Measurements from ENCODE around the gene IMMP2L.

The IMMP2L gene

DNA sequence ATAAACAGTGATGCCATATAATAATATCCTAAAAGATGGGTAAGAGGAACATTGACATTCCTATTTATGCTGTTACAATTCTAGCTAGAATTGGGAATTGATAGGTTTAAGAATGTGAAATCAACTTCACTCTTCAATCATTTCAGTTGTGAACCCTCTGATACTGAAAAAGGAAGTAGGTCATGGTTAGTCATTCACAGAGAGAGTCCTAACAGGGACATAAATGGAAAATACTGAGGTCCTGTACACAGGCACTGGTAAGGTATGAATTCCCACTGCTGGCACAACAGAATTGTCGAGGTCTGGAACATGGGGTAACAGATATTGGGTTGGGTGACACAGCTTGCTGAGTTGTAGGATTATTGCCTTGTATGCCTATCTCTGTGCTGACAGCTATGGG is 760.8 kb downstream of the IMMP2L start:
- TF ChIP-seq, protein P1, sequence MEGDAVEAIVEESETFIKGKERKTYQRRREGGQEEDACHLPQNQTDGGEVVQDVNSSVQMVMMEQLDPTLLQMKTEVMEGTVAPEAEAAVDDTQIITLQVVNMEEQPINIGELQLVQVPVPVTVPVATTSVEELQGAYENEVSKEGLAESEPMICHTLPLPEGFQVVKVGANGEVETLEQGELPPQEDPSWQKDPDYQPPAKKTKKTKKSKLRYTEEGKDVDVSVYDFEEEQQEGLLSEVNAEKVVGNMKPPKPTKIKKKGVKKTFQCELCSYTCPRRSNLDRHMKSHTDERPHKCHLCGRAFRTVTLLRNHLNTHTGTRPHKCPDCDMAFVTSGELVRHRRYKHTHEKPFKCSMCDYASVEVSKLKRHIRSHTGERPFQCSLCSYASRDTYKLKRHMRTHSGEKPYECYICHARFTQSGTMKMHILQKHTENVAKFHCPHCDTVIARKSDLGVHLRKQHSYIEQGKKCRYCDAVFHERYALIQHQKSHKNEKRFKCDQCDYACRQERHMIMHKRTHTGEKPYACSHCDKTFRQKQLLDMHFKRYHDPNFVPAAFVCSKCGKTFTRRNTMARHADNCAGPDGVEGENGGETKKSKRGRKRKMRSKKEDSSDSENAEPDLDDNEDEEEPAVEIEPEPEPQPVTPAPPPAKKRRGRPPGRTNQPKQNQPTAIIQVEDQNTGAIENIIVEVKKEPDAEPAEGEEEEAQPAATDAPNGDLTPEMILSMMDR (IDR thresholded peaks at IDR 0.05; ENCODE audit: low read depth, low read length), result no peak
- DNase-seq (ENCODE audit: extremely low read depth, low read depth), result no peak

- DNase-seq (ENCODE audit: extremely low read depth, low read depth), result no peak
- TF ChIP-seq, protein P1 (IDR thresholded peaks at IDR 0.05; ENCODE audit: low read depth, low read length), result no peak
Measured at GRCh38 chr7:110800984-110801383, 761.3 kb downstream of the IMMP2L start.

DNA sequence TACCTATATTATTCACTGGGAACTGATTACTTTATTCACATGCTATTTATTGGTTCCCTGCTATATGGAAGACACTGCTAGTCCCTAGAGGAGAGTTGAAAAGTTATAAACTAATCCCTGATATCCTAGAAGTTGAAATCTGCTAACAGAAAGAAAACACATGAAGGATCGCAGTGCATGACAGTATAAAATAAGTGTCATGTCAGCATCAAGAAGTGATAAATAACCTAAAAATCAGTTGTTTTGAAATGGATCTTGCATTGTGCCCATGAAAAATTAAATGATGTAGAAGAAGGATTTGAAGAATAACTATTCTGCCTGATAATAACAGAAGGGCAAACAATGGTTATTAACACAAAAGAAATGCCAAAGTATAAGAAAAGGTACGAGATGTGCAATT is 764.6 kb downstream of the IMMP2L start:
- DNase-seq (ENCODE audit: extremely low read depth, low read depth), result no peak
- TF ChIP-seq, protein P1 (IDR thresholded peaks at IDR 0.05; ENCODE audit: low read depth, low read length), result no peak

DNA sequence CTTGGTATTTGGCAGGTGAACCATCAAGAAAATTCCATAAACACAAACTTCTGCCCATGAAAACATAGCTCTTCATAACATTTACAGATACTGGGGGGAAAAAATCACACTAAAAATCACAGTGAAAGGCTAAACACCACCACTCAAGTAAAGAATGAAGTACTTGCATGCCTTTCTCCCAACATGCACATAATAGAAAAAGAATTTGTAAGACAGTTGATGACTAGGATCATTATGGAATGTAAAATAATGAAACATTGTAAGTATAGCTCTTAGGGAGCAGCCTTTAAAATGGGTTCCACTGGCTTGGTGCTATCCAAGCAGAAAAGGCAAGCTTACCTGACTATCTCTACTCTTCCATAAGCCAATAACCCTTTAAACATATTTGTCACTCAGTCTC is 771.3 kb downstream of the IMMP2L start:
- TF ChIP-seq, protein P1 (IDR thresholded peaks at IDR 0.05; ENCODE audit: low read depth, low read length), result no peak
- no peak for DNase-seq (ENCODE audit: extremely low read depth, low read depth)

- TF ChIP-seq, protein P1 (IDR thresholded peaks at IDR 0.05; ENCODE audit: low read depth, low read length), result no peak
Measured at GRCh38 chr7:110786328-110786965, 775.8 kb downstream of the IMMP2L start.

GRCh38 chr7:110784749-110785148 is 777.5 kb downstream of the IMMP2L start:
- DNase-seq (ENCODE audit: extremely low read depth, low read depth), result no peak
- TF ChIP-seq, protein P1 (IDR thresholded peaks at IDR 0.05; ENCODE audit: low read depth, low read length), result no peak

More at GRCh38 chr7:110786328-110786965, 775.8 kb downstream of the IMMP2L start:
- no peak for DNase-seq (ENCODE audit: extremely low read depth, low read depth)

GRCh38 chr7:110780712-110781111 is 781.6 kb downstream of the IMMP2L start:
- DNase-seq (ENCODE audit: extremely low read depth, low read depth), result no peak
- TF ChIP-seq, protein P1 (IDR thresholded peaks at IDR 0.05; ENCODE audit: low read depth, low read length), result no peak
